HUES48 (cell line): ENCODE data around the gene SH3PXD2A.

Source experiments
- H3K27ac ChIP-seq: one replicate; pipeline ENCODE4 v1.7.0; 2013; ENCODE audit warnings: low read depth, low read length, inconsistent platforms
- H3K27me3 ChIP-seq: 2 replicates; pipeline ENCODE4 v1.6.1; 2013; ENCODE audit warnings: mild to moderate bottlenecking, low read length; ENCODE audit not compliant: control insufficient read depth, insufficient read depth
- H3K36me3 ChIP-seq: 2 replicates; pipeline ENCODE4 v1.6.1; 2013; ENCODE audit warnings: low read length; ENCODE audit not compliant: control insufficient read depth, insufficient read depth
- H3K4me1 ChIP-seq: 2 replicates; pipeline ENCODE4 v1.6.1; 2013; ENCODE audit warnings: mild to moderate bottlenecking, low read length; ENCODE audit not compliant: control insufficient read depth, insufficient read depth
- H3K4me3 ChIP-seq: 2 replicates; pipeline ENCODE4 v1.5.1; 2013; ENCODE audit warnings: mild to moderate bottlenecking, low read depth, low read length
- H3K9ac ChIP-seq: 2 replicates; pipeline ENCODE4 v1.6.1; 2013; ENCODE audit warnings: mild to moderate bottlenecking, low read depth, low read length, moderate library complexity
- H3K9me3 ChIP-seq: 2 replicates; pipeline ENCODE4 v1.6.1; 2013; ENCODE audit warnings: low read length; ENCODE audit not compliant: control insufficient read depth, insufficient read depth

The SH3PXD2A gene

GRCh38 chr10:103627893-103628292 is 227.5 kb downstream of the SH3PXD2A start:
- Histone ChIP-seq H3K4me1 (no peaks in the 10 kb centered on the region), H3K9me3 (no peaks in the 10 kb centered on the region), H3K4me3 (no peak overlapping the region), H3K36me3 (no peaks in the 10 kb centered on the region), H3K27ac (no peak overlapping the region), H3K27me3 (no peaks in the 10 kb centered on the region), H3K9ac (no peak overlapping the region)

GRCh38 chr10:103627111-103627892 is 228.1 kb downstream of the SH3PXD2A start:
- Histone ChIP-seq H3K36me3 (no peaks in the 10 kb centered on the region), H3K4me1 (no peaks in the 10 kb centered on the region)

GRCh38 chr10:103626178-103626577 is 229.2 kb downstream of the SH3PXD2A start:
- no peaks in the 10 kb centered on the region for H3K27me3 ChIP-seq
- no peak overlapping the region for H3K27ac ChIP-seq
- no peaks in the 10 kb centered on the region for H3K9me3 ChIP-seq
- H3K9ac ChIP-seq = no peak overlapping the region
- H3K4me1 ChIP-seq = no peaks in the 10 kb centered on the region
- no peaks in the 10 kb centered on the region for H3K36me3 ChIP-seq
- no peak overlapping the region for H3K4me3 ChIP-seq

More at GRCh38 chr10:103627111-103627892, 228.1 kb downstream of the SH3PXD2A start:
- Histone ChIP-seq H3K27me3 (no peaks in the 10 kb centered on the region), H3K27ac (no peak overlapping the region), H3K9me3 (no peaks in the 10 kb centered on the region), H3K9ac (no peak overlapping the region), H3K4me3 (no peak overlapping the region)

- Histone ChIP-seq H3K36me3 (no peaks in the 10 kb centered on the region), H3K4me1 (no peaks in the 10 kb centered on the region), H3K9ac (no peak overlapping the region), H3K9me3 (no peaks in the 10 kb centered on the region), H3K4me3 (no peak overlapping the region), H3K27ac (no peak overlapping the region), H3K27me3 (no peaks in the 10 kb centered on the region)
Observed at GRCh38 chr10:103622935-103623574, 232.3 kb downstream of the SH3PXD2A start.

- no peaks in the 10 kb centered on the region for H3K9me3 ChIP-seq
- no peak overlapping the region for H3K27ac ChIP-seq
- no peak overlapping the region for H3K9ac ChIP-seq
- H3K4me1 ChIP-seq = no peaks in the 10 kb centered on the region
- H3K36me3 ChIP-seq = no peaks in the 10 kb centered on the region
- H3K4me3 ChIP-seq = no peak overlapping the region
- no peaks in the 10 kb centered on the region for H3K27me3 ChIP-seq
Observed at GRCh38 chr10:103622286-103622685, 233.1 kb downstream of the SH3PXD2A start.

GRCh38 chr10:103621783-103622125 is 233.6 kb downstream of the SH3PXD2A start:
- no peaks in the 10 kb centered on the region for H3K36me3 ChIP-seq
- H3K9me3 ChIP-seq = no peaks in the 10 kb centered on the region
- no peaks in the 10 kb centered on the region for H3K4me1 ChIP-seq
- no peaks in the 10 kb centered on the region for H3K27me3 ChIP-seq
- H3K4me3 ChIP-seq = no peak overlapping the region
- H3K9ac ChIP-seq = no peak overlapping the region
- H3K27ac ChIP-seq = no peak overlapping the region

GRCh38 chr10:103620891-103621782 is 234.2 kb downstream of the SH3PXD2A start:
- H3K27me3 ChIP-seq = no peaks in the 10 kb centered on the region
- no peaks in the 10 kb centered on the region for H3K9me3 ChIP-seq
- no peak overlapping the region for H3K4me3 ChIP-seq
- no peaks in the 10 kb centered on the region for H3K4me1 ChIP-seq
- no peaks in the 10 kb centered on the region for H3K36me3 ChIP-seq
- H3K9ac ChIP-seq = no peak overlapping the region
- no peak overlapping the region for H3K27ac ChIP-seq

GRCh38 chr10:103620352-103620740 is 235.0 kb downstream of the SH3PXD2A start:
- no peak overlapping the region for H3K27ac ChIP-seq
- no peaks in the 10 kb centered on the region for H3K27me3 ChIP-seq
- H3K36me3 ChIP-seq = no peaks in the 10 kb centered on the region
- no peak overlapping the region for H3K9ac ChIP-seq
- no peak overlapping the region for H3K4me3 ChIP-seq
- H3K4me1 ChIP-seq = no peaks in the 10 kb centered on the region
- H3K9me3 ChIP-seq = no peaks in the 10 kb centered on the region

- H3K4me1 ChIP-seq = peaks cover 3% of the 10 kb centered on the region; the same call in 1 of the 2 replicates
- H3K4me3 ChIP-seq = no peak overlapping the region
- H3K27ac ChIP-seq = no peak overlapping the region
- H3K9ac ChIP-seq = no peak overlapping the region
- no peaks in the 10 kb centered on the region for H3K9me3 ChIP-seq
- no peaks in the 10 kb centered on the region for H3K27me3 ChIP-seq
- H3K36me3 ChIP-seq = no peaks in the 10 kb centered on the region
Observed at GRCh38 chr10:103619424-103620351, 235.7 kb downstream of the SH3PXD2A start.
